Tibial nerve (tissue), 3 donors: ENCODE results near the gene OR8B2.

ENCODE experiments used
- CTCF ChIP-seq, 5 experiments: fragments of 200-600 bp in 3 of 5; fragments of 450-650 bp in 2 of 5; sonication (generic) in 3 of 5; IDR thresholded peaks; one replicate each; pipeline ENCODE4 v1.5.1; 2016 to 2019; ENCODE audit warnings: antibody characterized with exemption in 5 of 5, mild to moderate bottlenecking in 3 of 5, moderate library complexity in 2 of 5
- POLR2A ChIP-seq, 2 donors: fragments of 450-650 bp; IDR thresholded peaks; one replicate each; pipeline ENCODE4 v1.6.1; 2017; ENCODE audit warnings: antibody characterized with exemption in 2 of 2, mild to moderate bottlenecking in 2 of 2, moderate library complexity in 2 of 2

GRCh38 chr11:124346311-124346955, 37.9 kb downstream of the OR8B2 start:
- TF ChIP-seq CTCF (IDR thresholded peaks at IDR 0.05): no peak
- no peak for TF ChIP-seq POLR2A (IDR thresholded peaks at IDR 0.05)
